Activated T-cell treated with anti-CD3 and anti-CD28 coated beads, Interleukin-2, amount 50 U/mL, for 4 hours (primary cell): Measurements from ENCODE around the gene AKIRIN2. TPM values are rescaled to one million over a fixed set of nuclear protein-coding genes. Genes with fewer than 3 reads are reported as not detected.
A peak's percentile ranks its signal among the peaks of the same experiment; 100 is the strongest.

ENCODE experiments used
- ATAC-seq, 2 donors: fragments of 200-7000 bp; cut with Tn5 transposase; one replicate each; pipeline ENCODE4 v1.10.0; 2021
- DNase-seq: peaks from one replicate; pipeline ENCODE4 v3.0.0-alpha.2; 2020
- H3K27me3 Mint-ChIP-seq: one replicate; pipeline ENCODE4 v1.8.0; 2021; ENCODE audit warnings: low read depth, mixed read lengths
- H3K36me3 Mint-ChIP-seq: one replicate; pipeline ENCODE4 v1.8.0; 2022; ENCODE audit warnings: mixed read lengths; ENCODE audit not compliant: insufficient read depth
- H3K4me1 Mint-ChIP-seq: one replicate; pipeline ENCODE4 v1.8.0; 2021; ENCODE audit warnings: low read depth, mixed read lengths
- H3K4me3 Mint-ChIP-seq: one replicate; pipeline ENCODE4 v1.8.0; 2021; ENCODE audit warnings: mild to moderate bottlenecking, moderate library complexity, mixed read lengths
- H3K9me3 Mint-ChIP-seq: one replicate; pipeline ENCODE4 v1.8.0; 2021; ENCODE audit warnings: mixed read lengths
- total RNA-seq, 3 donors: library from RNA; stranded (reverse); gene quantifications; one replicate each; pipeline ENCODE4 v1.2.1, GENCODE V29; 2021

Gene AKIRIN2
- total RNA-seq, 3 donors from 2014 or later = 43.8 to 61.4 (median 54.2) TPM

- Mint-ChIP-seq H3K4me3 (no peak overlapping the region), H3K36me3 (peaks cover 28% of the 10 kb centered on the region)
Measured at GRCh38 chr6:87661016-87661415, 41.0 kb downstream of the AKIRIN2 start.

GRCh38 chr6:87660226-87660911, 41.7 kb downstream of the AKIRIN2 start:
- DNase-seq (no peak), ATAC-seq (no peak)
- Mint-ChIP-seq H3K4me3 (no peak overlapping the region), H3K36me3 (peaks cover 28% of the 10 kb centered on the region), H3K4me1 (peaks cover 12% of the 10 kb centered on the region), H3K9me3 (no peaks in the 10 kb centered on the region), H3K27me3 (no peaks in the 10 kb centered on the region)

More at GRCh38 chr6:87661016-87661415, 41.0 kb downstream of the AKIRIN2 start:
- peaks cover 12% of the 10 kb centered on the region for H3K4me1 Mint-ChIP-seq
- H3K27me3 Mint-ChIP-seq = no peaks in the 10 kb centered on the region
- no peak for DNase-seq
- no peaks in the 10 kb centered on the region for H3K9me3 Mint-ChIP-seq
- ATAC-seq = no peak

GRCh38 chr6:87658516-87658915, 43.5 kb downstream of the AKIRIN2 start:
- ATAC-seq (no peak), DNase-seq (no peak)
- no peaks in the 10 kb centered on the region for H3K9me3 Mint-ChIP-seq
- H3K27me3 Mint-ChIP-seq = no peaks in the 10 kb centered on the region
- no peak overlapping the region for H3K4me3 Mint-ChIP-seq
- H3K4me1 Mint-ChIP-seq = peaks cover 17% of the 10 kb centered on the region
- peaks cover 34% of the 10 kb centered on the region for H3K36me3 Mint-ChIP-seq

GRCh38 chr6:87656857-87657256, 45.2 kb downstream of the AKIRIN2 start:
- Mint-ChIP-seq H3K4me1 (peaks cover 26% of the 10 kb centered on the region), H3K36me3 (peaks cover 36% of the 10 kb centered on the region), H3K4me3 (no peak overlapping the region), H3K27me3 (no peaks in the 10 kb centered on the region), H3K9me3 (no peaks in the 10 kb centered on the region)
- no peak for ATAC-seq
- DNase-seq = no peak

- no peaks in the 10 kb centered on the region for H3K9me3 Mint-ChIP-seq
- peaks cover 36% of the 10 kb centered on the region for H3K36me3 Mint-ChIP-seq
- no peak for ATAC-seq
- H3K27me3 Mint-ChIP-seq = no peaks in the 10 kb centered on the region
- H3K4me3 Mint-ChIP-seq = no peak overlapping the region
- H3K4me1 Mint-ChIP-seq = peaks cover 26% of the 10 kb centered on the region
- no peak for DNase-seq
Measured at GRCh38 chr6:87655824-87656223, 46.2 kb downstream of the AKIRIN2 start.

- DNase-seq (no peak), ATAC-seq (no peak)
- Mint-ChIP-seq H3K9me3 (no peaks in the 10 kb centered on the region), H3K4me3 (no peak overlapping the region), H3K36me3 (peaks cover 34% of the 10 kb centered on the region), H3K27me3 (no peaks in the 10 kb centered on the region), H3K4me1 (peaks cover 26% of the 10 kb centered on the region)
Measured at GRCh38 chr6:87654875-87655454, 47.1 kb downstream of the AKIRIN2 start.

GRCh38 chr6:87654122-87654521, 47.9 kb downstream of the AKIRIN2 start:
- H3K9me3 Mint-ChIP-seq = no peaks in the 10 kb centered on the region
- no peak for ATAC-seq
- H3K4me1 Mint-ChIP-seq = peaks cover 26% of the 10 kb centered on the region
- H3K4me3 Mint-ChIP-seq = no peak overlapping the region
- peaks cover 33% of the 10 kb centered on the region for H3K36me3 Mint-ChIP-seq
- no peaks in the 10 kb centered on the region for H3K27me3 Mint-ChIP-seq
- no peak for DNase-seq

- no peak for DNase-seq
- peak; percentile 53 to 58 for ATAC-seq
- Mint-ChIP-seq H3K9me3 (no peaks in the 10 kb centered on the region), H3K36me3 (peaks cover 34% of the 10 kb centered on the region), H3K27me3 (no peaks in the 10 kb centered on the region), H3K4me3 (no peak overlapping the region), H3K4me1 (peaks cover 26% of the 10 kb centered on the region)
Measured at GRCh38 chr6:87653074-87653962, 48.7 kb downstream of the AKIRIN2 start.

GRCh38 chr6:87645080-87645479, 57.0 kb downstream of the AKIRIN2 start:
- Mint-ChIP-seq H3K4me3 (peak overlapping the region; percentile 57), H3K27me3 (no peaks in the 10 kb centered on the region), H3K36me3 (peaks cover 6% of the 10 kb centered on the region), H3K4me1 (peaks cover 14% of the 10 kb centered on the region), H3K9me3 (no peaks in the 10 kb centered on the region)
- DNase-seq = no peak
- peak in 1 of 2 donors; percentile 30 for ATAC-seq

GRCh38 chr6:87641065-87641692, 60.9 kb downstream of the AKIRIN2 start:
- ATAC-seq (no peak), DNase-seq (no peak)

GRCh38 chr6:87639373-87639772, 62.7 kb downstream of the AKIRIN2 start:
- Mint-ChIP-seq H3K27me3 (no peaks in the 10 kb centered on the region), H3K4me1 (peaks cover 2% of the 10 kb centered on the region), H3K36me3 (peaks cover 20% of the 10 kb centered on the region), H3K9me3 (no peaks in the 10 kb centered on the region), H3K4me3 (no peak overlapping the region)
- ATAC-seq (no peak), DNase-seq (no peak)

More at GRCh38 chr6:87641065-87641692, 60.9 kb downstream of the AKIRIN2 start:
- peaks cover 14% of the 10 kb centered on the region for H3K36me3 Mint-ChIP-seq
- H3K4me1 Mint-ChIP-seq = peaks cover 14% of the 10 kb centered on the region
- H3K27me3 Mint-ChIP-seq = no peaks in the 10 kb centered on the region
- H3K9me3 Mint-ChIP-seq = no peaks in the 10 kb centered on the region
- no peak overlapping the region for H3K4me3 Mint-ChIP-seq

- Mint-ChIP-seq H3K36me3 (peaks cover 25% of the 10 kb centered on the region), H3K4me3 (no peak overlapping the region), H3K9me3 (no peaks in the 10 kb centered on the region), H3K4me1 (no peaks in the 10 kb centered on the region), H3K27me3 (no peaks in the 10 kb centered on the region)
- no peak for ATAC-seq
- no peak for DNase-seq
Measured at GRCh38 chr6:87637106-87637505, 64.9 kb downstream of the AKIRIN2 start.

- DNase-seq = no peak
- Mint-ChIP-seq H3K4me3 (no peak overlapping the region), H3K36me3 (peaks cover 25% of the 10 kb centered on the region), H3K9me3 (no peaks in the 10 kb centered on the region), H3K4me1 (no peaks in the 10 kb centered on the region), H3K27me3 (no peaks in the 10 kb centered on the region)
- ATAC-seq = no peak
Measured at GRCh38 chr6:87636315-87636714, 65.7 kb downstream of the AKIRIN2 start.

GRCh38 chr6:87633851-87634250, 68.2 kb downstream of the AKIRIN2 start:
- DNase-seq (no peak), ATAC-seq (no peak)
- Mint-ChIP-seq H3K9me3 (no peaks in the 10 kb centered on the region), H3K27me3 (no peaks in the 10 kb centered on the region), H3K36me3 (peaks cover 24% of the 10 kb centered on the region), H3K4me1 (no peaks in the 10 kb centered on the region), H3K4me3 (no peak overlapping the region)
